ENCODE measurements around the gene PPP2R2B. TPM values are rescaled to one million over a fixed set of nuclear protein-coding genes. Genes with fewer than 3 reads are reported as not detected.
"Not testable (repeated sequence)": the region's sequence is repeated elsewhere in the genome, so short reads cannot be mapped to it uniquely, and the experiment has no call there.

PPP2R2B gene
- total RNA-seq, 1 donor from 2014 or later, result 0.76 TPM

GRCh38 chr5:146644831-146645230 lies 233.7 kb downstream of the PPP2R2B start:
- ATAC-seq, result no peak

- no peak for ATAC-seq
These were observed 234.8 kb downstream of the PPP2R2B start for GRCh38 chr5:146643776-146644175.

GRCh38 chr5:146642410-146642809 lies 236.1 kb downstream of the PPP2R2B start:
- no peak for ATAC-seq

GRCh38 chr5:146641941-146642340 lies 236.6 kb downstream of the PPP2R2B start:
- ATAC-seq, result no peak

- ATAC-seq, result no peak
These were observed 238.2 kb downstream of the PPP2R2B start for GRCh38 chr5:146640285-146640896.

GRCh38 chr5:146635443-146635842 lies 243.1 kb downstream of the PPP2R2B start:
- no peak for ATAC-seq

GRCh38 chr5:146633323-146633764 lies 245.2 kb downstream of the PPP2R2B start:
- ATAC-seq, result no peak

GRCh38 chr5:146632620-146633322 lies 245.8 kb downstream of the PPP2R2B start:
- ATAC-seq, result no peak

- no peak for ATAC-seq
These were observed 248.1 kb downstream of the PPP2R2B start for GRCh38 chr5:146630472-146630871.

GRCh38 chr5:146628950-146629349 lies 249.6 kb downstream of the PPP2R2B start:
- no peak for ATAC-seq

GRCh38 chr5:146626936-146627335 lies 251.6 kb downstream of the PPP2R2B start:
- no peak for ATAC-seq

GRCh38 chr5:146624179-146624578 lies 254.4 kb downstream of the PPP2R2B start:
- no peak for ATAC-seq

GRCh38 chr5:146623666-146624065 lies 254.9 kb downstream of the PPP2R2B start:
- no peak for ATAC-seq

GRCh38 chr5:146623009-146623408 lies 255.5 kb downstream of the PPP2R2B start:
- no peak for ATAC-seq

- ATAC-seq, result no peak
These were observed 256.2 kb downstream of the PPP2R2B start for GRCh38 chr5:146622391-146622790.

GRCh38 chr5:146620669-146621051 lies 257.9 kb downstream of the PPP2R2B start:
- no peak for ATAC-seq

- ATAC-seq, result no peak
These were observed 258.4 kb downstream of the PPP2R2B start for GRCh38 chr5:146620031-146620668.

GRCh38 chr5:146618434-146618833 lies 260.1 kb downstream of the PPP2R2B start:
- ATAC-seq, result no peak

- not testable (repeated sequence) for ATAC-seq
These were observed 268.8 kb downstream of the PPP2R2B start for GRCh38 chr5:146609731-146610130.

GRCh38 chr5:146607659-146608332 lies 270.8 kb downstream of the PPP2R2B start:
- no peak for ATAC-seq

GRCh38 chr5:146606893-146607292 lies 271.7 kb downstream of the PPP2R2B start:
- ATAC-seq, result no peak

- ATAC-seq, result no peak
These were observed 278.2 kb downstream of the PPP2R2B start for GRCh38 chr5:146600376-146600775.

- no peak for ATAC-seq
These were observed 279.3 kb downstream of the PPP2R2B start for GRCh38 chr5:146599261-146599660.
